Camera-type eye (tissue), 1 donor: ENCODE results near the gene ERN2. TPM values are rescaled to one million over a fixed set of nuclear protein-coding genes. Genes with fewer than 3 reads are reported as not detected.

Source experiments
- total RNA-seq: library from RNA; depleted of rRNA; stranded (reverse); fragments of >200 nt; gene quantifications from one replicate; pipeline ENCODE4 v1.2.3, GENCODE V29; 2014

ERN2 gene
- 0.38 TPM for total RNA-seq

DNA sequence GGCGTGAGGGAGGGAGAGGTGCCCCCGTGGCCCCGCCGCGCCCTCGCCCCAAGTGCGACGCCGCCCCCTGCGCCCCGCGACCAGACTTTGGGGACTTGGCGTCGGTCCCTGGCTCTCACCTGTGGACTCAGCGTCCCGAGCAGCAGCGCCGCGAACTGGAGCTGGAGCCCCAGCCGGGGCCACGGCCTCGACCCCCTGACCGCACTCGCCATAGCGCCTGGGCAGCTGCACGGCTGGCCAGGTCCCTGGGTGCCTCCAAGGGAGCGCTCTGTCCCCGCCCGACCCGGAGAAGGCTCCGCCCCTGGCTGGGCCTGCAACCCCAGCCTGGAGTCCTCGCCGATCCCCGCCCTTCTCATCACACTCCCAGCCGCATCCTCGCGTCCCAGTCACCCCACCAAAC is at the start of gene ERN2:
Gene ERN2, minus strand, starts transcription at position 247 of the 400 bp plus-strand sequence. Its CDS starts 35 bp downstream, at position 212.

DNA sequence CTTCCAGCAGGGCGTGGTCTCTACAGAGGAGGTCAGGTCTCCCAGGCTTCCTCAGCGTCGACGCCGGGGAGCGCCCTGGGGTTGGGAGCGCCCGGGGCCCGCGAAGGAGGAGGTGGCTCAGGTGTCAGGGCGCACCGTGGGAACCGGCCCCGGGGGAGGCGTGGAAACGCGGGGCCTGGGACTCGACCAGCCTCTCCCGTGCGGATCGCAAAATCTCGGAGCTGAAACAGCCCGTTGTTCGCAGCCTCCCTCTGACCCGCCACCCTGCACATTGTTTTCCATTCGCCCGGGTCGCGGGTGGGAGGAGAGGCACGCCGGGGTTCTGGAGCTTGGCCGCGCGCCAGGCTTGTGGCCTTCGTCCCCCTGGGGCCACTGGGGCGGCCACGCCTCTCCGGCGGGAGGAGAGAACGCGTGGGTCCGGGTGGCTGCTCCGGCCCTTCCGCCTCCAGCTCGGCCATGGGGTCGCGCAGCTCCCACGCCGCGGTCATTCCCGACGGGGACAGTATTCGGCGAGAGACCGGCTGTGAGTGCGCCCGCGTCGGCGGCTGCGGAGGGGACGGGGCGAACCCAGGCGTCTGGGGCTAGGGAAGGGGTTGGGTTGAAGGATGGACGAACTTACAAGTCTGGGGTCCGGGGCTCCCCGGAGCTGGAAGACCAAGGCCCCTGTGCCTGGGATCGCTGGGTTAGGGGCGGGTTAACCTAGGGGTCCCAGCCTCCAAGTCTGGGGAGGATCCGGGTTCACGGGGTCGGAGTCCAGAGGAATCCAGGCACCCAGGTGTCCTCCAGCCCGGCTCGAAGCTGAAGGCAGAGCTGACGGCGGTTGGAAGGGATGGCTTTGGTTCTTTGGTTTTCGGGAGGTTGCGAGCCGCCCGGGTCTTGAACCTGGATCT is 41.8 kb upstream of the ERN2 start, which contains the start of gene CHP2:
Gene CHP2, plus strand, starts transcription at position 433 of the 890 bp plus-strand sequence. Its CDS starts 24 bp downstream, at position 457.

DNA sequence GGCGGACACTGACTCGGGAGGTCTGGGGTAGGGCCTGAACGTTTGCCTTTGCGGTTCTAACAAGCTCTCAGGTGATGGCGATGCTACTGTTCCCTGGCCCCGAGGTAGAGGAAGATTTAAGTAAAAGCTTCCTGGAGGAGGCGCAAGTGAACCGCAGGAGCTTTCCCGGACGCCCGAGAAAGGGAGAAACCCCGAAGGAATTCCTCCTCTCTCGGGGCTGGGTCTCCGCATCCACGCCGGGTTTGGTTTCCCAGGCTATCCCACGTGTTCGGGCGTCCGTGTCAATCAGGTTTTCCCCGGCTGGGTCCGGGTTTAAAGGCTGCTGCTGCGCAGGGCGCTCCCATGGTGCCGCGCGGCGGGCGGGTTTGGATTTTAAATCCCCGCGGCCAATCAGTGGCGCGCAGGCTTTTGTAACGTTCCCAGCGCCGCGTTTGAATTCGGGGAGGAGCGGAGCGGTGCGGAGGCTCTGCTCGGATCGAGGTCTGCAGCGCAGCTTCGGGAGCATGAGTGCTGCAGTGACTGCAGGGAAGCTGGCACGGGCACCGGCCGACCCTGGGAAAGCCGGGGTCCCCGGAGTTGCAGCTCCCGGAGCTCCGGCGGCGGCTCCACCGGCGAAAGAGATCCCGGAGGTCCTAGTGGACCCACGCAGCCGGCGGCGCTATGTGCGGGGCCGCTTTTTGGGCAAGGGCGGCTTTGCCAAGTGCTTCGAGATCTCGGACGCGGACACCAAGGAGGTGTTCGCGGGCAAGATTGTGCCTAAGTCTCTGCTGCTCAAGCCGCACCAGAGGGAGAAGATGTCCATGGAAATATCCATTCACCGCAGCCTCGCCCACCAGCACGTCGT is 34.4 kb downstream of the ERN2 start, which contains the start of gene PLK1:
Gene PLK1, plus strand, starts transcription at position 460 of the 844 bp plus-strand sequence. Its CDS starts 44 bp downstream, at position 504.

DNA sequence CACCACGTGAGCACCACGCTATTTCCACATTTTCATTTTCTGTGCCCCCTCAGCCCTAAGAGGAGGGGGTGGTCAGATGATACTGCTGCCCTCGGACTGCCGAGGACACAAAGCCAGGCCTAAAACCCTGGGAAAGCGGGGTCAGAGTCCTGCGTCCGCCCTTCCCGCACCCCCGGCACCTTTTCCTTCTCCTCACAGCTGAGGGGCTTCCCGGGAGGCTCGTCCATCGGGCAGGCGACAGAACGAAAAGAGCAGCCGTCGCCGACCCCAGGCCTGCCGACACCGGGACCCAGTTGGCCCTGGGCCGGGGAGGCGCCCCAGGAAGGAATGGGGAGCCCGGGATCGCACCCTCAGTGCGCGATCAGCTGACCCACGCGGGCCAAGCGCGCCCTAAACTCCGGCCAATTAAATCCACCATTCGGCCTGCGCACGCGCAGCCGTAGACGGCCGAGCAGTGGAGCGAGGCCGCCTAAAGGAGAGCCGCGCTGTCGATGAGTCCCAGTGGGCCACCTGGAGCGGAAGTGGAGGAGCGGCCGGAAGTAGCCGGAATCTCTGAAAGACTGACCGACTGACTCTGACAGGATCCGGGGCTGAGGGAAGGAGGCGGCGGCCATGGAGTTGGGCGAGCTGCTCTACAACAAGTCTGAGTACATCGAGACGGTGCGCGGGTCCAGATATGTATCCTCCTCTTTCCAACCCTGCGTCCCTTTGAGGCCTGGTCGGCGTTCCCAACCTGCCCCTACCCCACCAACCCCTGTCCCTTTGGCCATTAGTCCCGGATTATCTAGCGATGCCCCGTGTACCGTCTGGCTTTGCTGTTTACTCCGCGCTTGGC is 71.9 kb downstream of the ERN2 start, which contains the start of the genes DCTN5 and PALB2:
Gene DCTN5, plus strand, starts transcription at position 536 of the 835 bp plus-strand sequence. Its CDS starts 77 bp downstream, at position 613.
Gene PALB2, minus strand, starts transcription at position 380 of the 835 bp plus-strand sequence. Its CDS starts 153 bp downstream, at position 227.

Other genes starting within 250 kb of the ERN2 start
- gene GGA2, start 202.7 kb downstream of the ERN2 start, total RNA-seq, result 163 TPM
- gene EARS2, start 155.9 kb downstream of the ERN2 start, total RNA-seq, result 32.5 TPM
- 157 TPM for gene UBFD1, start 155.5 kb downstream of the ERN2 start, total RNA-seq
- 41.3 TPM for gene NDUFAB1, start 116.9 kb downstream of the ERN2 start, total RNA-seq
- gene PALB2, start 71.9 kb downstream of the ERN2 start, total RNA-seq, result 15.6 TPM
- gene DCTN5, start 71.8 kb downstream of the ERN2 start, total RNA-seq, result 69.8 TPM
- gene PLK1, start 34.3 kb downstream of the ERN2 start, total RNA-seq, result 9.0 TPM
- 0.49 TPM for gene CHP2, start 41.8 kb upstream of the ERN2 start, total RNA-seq
- gene PRKCB, start 122.8 kb upstream of the ERN2 start, total RNA-seq, result 32.5 TPM